Astrocyte of the hippocampus (primary cell): Measurements from ENCODE around the gene C3orf20.
"Not testable (repeated sequence)": the region's sequence is repeated elsewhere in the genome, so short reads cannot be mapped to it uniquely, and the experiment has no call there.

Source experiments
- DNase-seq: peaks from one replicate; pipeline ENCODE4 v3.0.0; 2011; ENCODE audit warnings: low read depth, low spot score

C3orf20 gene

DNA sequence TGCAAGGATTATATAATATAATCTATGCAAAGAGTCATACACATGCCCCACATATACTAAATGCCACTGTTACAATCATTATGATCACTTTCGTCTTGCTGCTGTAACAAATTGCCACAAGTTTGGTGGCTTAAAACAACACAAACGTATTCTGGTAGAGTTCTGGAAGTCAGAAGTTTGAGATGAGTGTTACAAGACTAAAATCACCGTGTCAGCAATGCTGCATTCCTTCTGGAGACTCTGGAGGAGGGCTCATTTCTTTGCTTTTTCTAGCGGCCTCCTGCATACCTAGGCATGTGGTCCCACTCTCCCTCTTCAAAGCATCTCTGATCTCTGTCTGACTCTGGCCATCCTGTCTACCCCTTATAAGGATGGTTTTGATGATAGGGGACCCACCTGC lies 24.7 kb upstream of the C3orf20 start:
- DNase-seq, result no peak

DNA sequence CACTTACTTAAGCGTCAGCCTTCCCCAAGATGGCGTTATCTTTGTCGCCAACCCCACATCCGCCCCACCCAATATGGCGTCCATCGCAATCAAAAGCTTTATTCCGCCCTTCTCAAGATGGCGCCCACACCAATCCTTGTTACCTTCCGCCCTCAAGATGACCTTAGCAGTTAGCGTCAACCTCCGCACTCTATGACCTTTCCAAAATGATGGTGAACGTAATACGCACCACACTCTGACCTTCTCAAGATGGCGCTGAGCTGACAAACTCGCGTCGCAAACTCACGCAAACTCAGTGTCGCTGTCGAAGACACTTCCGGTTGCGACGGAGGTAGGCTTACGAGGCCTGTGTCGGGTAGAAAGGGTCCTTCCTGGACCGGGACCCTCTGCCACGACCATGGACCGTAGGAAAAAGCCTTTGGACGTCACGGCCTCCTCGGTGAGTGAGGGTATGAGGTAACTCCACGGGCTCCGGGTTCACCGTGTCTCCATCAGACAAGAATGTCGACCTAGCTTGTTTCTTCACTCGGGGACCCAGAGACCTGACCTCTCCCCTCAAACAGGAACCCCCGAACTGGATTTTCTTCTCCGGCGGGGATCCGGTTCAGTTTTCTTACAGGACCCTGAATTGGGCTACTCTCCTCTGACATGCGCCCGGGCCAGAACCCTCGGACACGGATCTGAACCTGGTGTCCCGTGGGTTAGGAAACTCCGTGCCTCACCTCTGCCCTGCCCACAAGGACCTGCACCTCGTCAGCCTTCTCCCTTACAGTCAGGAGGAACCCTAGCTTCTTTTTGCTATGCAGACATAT lies 23.3 kb upstream of the C3orf20 start, which contains the start of gene CCDC174:
TSS of gene CCDC174 (plus strand) at position 323 of the 812 bp plus-strand sequence. CDS start at position 398, 75 bp downstream.
- peak; percentile 98 for DNase-seq

DNA sequence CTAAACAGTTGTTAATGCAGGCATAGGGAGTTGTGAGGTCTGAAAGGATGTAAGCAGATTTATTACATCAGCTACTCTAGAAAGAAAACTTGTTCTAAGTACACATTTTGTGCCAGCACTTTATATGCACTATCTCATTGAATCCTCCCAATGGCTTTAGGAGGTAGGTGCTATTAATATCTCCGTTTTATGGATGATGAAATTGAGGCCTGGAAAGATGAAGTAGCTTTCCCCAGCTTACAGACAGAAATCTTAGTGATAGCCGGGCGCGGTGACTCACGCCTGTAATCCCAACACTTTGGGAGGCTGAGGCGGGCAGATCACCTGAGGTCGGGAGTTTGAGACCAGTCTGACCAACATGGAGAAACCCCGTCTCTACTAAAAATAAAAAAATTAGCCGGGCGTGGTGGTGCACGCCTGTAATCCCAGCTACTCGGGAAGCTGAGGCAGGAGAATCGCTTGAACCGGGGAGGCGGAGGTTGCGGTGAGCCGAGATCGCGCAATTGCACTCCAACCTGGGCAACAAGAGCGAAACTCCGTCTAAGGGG lies 22.5 kb upstream of the C3orf20 start:
- DNase-seq, result not testable (repeated sequence)

DNA sequence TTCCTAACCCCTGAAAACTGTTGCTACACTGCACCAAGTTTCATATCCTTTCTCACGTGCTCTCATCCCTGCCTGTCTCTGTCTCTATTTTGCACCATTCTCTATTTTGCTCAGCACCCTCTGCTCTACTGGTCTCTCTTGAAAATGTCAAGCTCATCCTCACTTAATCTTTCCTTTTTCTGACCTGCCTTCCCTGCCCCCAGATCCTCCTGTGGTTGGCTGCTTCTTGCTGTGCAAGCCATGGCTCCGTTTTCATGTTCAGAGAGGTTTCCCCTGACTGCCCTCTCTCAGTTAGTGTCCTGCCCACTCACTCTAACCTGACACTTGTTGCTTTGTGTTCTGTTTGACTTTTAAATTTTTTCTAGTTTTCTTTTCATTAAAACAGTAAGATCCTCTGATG lies 17.4 kb upstream of the C3orf20 start:
- no peak for DNase-seq

DNA sequence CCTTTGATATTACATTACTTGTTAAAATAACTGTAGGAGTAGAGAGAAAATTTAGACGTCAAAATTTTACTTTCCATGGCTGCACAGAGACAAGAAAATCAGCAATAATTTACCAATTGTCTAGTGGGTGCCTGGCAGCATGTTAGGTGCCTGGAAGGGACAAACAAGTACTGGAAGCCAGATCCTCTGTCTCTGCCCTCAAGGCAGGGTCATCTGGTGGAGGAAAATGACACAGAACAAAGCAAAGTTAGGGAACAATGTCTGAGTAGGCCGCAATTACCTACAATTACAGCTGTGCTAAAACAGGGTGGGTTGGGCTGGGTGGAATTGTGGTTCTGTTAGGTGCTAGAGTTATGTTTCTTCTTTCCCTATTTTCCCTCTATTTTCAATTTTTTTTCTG lies 16.0 kb upstream of the C3orf20 start:
- no peak for DNase-seq

DNA sequence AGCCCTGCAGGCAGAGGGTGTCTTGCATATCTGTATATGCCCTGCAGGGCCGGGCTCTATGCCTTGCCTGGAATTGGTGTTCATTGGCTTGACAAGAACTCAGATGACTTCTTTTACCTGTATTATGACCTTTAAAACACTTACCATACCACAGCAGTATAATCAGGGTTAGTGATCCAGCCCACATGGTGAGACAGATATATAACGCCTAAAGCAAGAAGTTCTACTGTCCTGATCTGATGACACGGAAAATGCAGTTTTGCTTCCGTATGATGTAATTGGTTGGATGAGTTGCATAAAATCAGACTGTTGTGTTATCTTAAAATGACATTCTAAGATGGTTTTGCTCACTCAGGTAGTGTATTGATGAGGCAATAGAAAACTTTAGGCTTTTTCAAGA lies 14.0 kb upstream of the C3orf20 start:
- DNase-seq, result no peak

DNA sequence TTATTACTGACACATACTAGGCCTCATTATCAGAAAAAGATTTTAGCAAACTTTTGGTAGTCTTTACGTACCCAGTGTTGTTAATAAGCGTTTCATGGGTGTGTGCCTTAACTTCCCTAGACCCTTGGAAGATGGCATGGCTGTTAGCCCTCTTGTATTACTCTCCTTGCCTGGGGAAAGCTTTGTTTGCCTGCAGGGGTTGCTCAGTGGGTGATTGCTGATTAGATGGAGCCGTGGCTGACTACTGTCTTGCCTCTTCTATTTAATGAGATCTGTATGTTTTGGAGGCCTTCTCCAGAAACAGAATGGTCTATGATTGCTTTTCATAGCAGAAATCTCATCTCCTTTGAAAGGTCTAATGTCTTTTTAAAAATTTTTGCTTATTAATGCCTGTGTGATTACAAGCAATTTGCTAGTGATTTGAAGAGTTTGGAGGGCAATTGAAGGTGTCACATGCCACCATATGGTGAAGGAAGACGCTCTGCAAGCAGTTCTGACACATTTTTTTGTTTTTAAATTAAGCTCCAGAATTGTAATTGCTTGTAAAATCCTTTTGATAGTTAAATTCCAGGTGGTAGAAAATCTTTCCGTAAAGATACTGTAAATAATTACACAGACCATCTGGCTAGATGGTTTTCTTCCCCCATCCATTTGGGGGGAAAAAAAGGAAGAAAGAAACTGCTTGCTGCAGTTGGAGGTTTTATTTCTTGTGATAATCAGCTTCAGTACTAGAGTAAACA lies 11.4 kb upstream of the C3orf20 start:
- DNase-seq, result no peak

DNA sequence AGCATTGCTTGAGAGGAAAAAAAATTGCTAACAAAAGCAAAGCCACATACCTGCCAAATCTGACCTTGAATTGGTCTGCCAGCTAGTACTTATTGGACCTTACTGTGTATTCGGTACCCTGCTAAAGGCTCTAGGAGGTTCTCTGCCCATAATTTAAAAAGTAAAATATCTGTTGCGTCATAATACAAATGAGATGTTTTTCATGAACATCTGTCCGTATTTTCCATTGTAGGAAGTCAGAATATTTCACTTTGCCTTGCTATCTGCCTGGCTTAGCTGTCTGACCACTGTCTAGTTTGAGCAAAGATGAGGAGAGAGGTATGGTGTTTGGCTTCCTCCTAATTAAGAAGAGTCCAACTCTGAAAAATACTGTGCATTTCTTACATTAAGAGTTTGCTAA lies 10.8 kb upstream of the C3orf20 start:
- no peak for DNase-seq

DNA sequence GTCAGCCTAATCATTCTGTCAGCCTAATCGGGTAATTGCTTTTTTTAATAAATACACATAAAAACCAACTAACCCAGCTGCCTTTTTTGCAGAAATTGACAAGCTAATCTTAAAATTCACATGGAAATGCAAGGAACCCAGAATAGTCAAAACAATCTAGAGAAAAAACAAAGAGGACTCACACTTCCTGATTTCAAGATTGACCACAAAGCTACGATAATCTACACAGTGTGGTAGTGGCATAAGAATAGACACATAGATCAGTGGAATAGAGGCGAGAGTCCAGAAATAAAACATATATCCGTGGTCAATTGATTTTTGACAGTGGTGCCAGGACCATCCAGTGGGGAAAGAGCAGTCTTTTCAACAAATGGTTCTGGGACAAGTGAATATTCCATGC lies 2.4 kb upstream of the C3orf20 start:
- no peak for DNase-seq

DNA sequence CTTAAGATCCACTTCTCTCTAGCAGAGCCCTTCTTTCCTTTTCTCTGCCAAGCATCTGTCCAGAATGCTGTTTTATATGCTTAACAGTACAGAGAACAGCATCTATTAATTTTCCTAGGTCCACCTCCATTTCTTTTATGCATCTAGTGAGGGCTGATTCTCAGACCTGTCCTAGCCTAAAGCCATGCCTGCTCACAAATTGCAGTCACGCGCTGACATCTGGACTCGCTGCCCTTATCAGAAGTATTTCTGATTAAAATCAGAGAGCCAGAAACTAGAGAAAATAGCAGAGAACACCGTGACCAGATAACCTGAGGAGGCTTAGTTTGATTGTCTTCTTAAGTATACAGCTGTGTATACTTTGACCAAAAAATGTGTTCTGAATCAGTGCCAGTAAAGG lies 1.9 kb downstream of the C3orf20 start:
- no peak for DNase-seq

DNA sequence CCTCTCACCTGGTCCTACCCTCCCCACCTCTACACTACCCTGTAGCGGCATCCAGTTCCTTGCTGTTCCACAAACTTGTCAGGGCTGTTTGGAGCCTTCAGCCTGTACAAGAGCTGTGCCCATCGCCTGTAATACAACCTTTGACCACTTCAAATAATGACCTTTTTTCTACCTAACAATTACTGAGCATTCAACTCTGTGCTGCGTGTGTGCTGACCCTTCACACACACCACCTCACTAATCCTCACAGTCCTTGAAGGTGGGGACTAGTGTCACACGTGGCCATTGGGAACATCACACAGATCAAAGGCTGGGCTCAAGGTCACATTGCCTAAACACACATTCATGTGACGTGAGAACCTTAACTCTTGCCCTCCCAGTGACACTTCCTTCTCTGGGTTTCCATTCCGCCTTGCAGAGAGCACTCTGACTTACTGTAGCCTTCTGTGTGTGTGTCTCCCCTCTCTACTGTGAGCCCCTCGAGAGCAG lies 3.1 kb downstream of the C3orf20 start:
- DNase-seq, result no peak

DNA sequence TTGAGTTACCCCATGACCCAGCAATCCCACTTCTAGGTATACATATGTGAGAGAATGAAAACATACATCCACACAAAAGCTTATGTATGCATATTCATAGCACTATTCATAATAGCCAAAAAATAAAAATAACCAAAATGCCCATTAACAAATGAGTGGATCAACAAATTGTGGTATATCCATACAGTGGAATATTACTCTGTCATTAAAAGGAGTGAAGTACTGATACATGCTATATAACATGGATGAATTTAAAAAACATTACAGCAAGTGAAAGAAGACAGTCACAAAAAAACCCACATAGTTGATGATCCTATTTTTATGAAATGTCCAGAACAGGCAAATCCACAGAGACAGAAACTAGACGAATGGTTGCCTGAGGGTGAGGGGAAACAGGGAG lies 5.2 kb downstream of the C3orf20 start:
- DNase-seq, result no peak

DNA sequence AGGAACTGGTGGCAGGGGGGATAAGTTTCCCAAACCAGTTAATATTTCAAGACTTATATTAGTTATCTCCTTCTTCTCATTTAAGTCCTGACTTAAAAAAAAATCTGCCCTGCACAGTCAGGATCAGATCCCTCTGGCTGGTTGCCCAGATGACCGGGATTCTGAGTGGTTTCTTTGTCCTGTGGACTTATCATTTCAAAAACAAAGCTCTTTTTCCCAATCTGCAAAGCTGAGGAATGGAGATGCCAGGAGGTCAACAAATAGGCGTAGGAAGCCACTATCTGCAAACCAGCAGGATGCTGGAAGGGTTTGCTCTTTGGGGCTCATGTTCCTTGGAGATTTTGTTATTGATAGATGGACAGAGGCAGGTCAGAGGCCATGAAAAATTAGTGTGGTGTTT lies 5.8 kb downstream of the C3orf20 start:
- DNase-seq, result peak; percentile 37

DNA sequence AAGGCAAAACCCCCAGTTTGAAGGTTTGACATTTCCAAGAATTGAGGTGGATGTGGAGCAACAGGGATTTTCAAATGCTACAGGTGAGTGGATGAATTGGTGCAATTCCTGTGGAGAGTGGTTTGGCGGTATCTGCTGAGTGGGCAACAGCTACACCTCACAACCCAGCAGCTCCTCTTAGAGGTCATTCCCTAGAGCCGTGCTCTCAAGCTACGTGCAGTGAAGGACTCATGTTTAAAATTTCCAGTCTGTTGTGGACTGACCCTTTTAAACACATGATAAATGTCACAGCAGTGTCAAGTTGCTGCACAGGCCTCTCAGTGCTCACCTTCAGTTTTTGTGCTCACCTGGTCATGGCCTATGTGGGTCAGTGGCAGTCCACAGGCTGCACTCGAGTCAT lies 9.5 kb downstream of the C3orf20 start:
- no peak for DNase-seq

DNA sequence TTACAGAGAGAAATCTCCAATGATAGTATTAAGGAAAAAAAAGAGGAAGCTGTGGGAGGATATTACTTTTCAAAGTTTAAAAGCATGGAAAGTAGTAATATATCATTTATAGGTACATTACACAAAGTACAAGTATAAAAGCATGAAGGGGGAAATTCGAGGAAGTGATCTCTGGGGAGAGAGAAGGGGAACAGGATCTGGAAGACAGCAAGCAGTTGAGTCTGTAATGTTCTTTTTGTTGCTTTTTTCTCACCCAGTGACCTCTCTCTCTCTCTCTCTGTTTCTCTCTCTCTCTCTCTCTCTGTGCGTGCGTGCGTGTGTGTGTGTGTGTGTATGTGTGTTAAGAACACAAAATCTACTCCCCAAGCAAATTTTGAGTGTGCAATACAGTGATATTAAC lies 10.2 kb downstream of the C3orf20 start:
- DNase-seq, result no peak

DNA sequence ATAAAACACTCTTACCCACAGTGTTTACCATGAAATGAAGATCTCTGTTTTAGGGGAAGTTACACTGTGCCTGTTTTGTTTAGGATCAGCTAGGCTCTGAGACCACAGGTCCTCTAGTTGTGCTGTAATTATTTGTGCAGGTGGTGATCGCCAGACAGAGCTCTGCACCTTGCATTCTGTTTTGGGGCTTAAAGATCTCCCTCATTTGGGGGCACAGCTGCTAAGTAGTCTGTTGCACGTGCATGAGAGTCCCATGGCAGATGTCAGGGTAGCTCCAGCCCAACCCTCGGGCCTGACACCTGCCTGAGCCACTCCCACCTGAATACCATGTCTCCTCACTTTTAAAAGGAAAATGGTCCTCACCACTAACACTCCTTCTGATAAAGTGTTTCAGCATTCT lies 12.4 kb downstream of the C3orf20 start:
- no peak for DNase-seq

DNA sequence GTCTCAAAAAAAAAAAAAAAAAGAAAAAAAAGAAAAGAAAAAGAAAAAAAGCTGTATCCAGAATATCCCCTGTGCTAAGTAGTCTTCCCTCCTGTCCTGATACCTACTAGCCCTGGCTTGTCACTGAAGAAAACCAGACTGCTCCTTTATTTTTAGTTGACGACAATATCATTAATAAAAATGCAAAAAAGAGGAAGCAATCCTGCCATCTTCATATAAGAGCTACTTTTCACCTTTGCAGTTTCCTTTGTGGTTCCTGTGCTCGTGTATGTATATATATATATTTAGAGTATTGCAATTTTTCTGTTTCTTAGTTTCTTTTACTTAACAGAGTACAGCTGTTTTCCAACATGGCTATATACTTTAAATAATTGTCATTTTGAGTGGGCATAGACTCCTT lies 13.6 kb downstream of the C3orf20 start:
- DNase-seq, result no peak

DNA sequence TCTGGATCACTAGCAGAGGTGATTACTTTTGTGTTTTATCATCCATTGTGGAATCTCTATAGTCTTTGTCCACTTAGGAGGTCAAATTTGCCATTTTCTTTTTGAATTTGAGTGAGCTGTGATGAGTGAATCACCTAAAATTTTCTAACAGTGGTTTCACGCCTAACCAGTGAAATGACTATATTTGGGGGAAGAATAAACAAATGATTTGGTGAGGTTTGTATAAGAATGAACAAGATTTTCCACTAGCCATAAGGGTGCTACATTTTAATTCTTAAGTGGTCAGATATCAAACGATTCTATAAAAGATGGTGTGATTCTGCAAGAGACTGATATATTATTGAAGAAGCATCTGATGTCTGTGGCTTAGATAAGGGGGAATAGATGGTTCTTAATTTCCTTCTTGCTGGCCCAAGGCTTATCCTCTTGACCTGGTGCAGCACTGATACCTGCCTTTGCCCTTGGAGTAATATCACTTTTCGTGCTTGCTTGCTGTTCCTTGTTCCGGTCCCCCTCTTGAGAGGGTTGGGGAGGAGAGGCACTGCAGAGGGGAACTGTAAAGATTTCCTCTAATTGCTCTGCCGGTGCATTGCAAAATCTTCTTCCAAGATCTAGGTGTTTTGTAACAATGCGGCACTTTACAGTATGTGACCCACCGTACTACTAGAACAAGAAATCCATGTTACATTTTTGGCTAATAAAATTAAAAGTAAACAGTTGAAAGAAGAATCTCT lies 14.5 kb downstream of the C3orf20 start:
- DNase-seq, result no peak

DNA sequence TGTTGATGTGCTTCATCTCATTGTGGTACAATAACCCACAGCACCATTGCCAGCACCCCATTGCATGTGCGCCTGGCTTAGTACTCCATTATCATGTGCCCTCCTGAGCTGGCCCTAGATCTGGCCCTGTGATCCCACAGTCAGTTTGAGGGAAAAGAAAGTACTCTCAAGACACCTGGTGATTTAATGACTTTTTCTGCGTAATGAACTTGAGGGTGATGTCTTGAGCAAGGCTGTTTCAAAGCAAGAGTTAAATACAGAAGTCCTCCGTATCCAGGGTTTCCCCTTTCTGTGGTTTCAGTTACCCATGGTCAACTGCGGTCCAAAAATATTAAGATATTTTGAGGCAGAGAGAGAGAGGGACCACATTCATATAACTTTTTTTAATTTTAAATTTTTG lies 16.3 kb downstream of the C3orf20 start:
- no peak for DNase-seq

DNA sequence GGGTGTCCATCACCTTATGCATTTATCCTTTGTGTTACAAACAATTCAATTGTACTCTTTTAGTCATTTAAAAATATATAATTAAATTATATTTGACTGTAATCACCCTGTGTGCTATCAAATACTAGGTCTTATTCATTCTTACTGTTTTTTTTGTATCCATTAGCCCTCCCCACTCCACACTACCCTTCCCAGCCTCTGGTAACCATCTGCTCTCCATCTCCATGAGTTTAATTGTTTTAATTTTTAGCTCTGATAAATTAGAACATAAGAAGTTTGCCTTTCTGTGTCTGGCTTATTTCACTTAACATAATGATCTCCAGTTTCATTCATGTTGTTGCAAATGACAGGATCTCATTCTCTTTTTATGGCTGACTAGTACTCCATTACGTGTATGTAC lies 16.8 kb downstream of the C3orf20 start:
- no peak for DNase-seq

DNA sequence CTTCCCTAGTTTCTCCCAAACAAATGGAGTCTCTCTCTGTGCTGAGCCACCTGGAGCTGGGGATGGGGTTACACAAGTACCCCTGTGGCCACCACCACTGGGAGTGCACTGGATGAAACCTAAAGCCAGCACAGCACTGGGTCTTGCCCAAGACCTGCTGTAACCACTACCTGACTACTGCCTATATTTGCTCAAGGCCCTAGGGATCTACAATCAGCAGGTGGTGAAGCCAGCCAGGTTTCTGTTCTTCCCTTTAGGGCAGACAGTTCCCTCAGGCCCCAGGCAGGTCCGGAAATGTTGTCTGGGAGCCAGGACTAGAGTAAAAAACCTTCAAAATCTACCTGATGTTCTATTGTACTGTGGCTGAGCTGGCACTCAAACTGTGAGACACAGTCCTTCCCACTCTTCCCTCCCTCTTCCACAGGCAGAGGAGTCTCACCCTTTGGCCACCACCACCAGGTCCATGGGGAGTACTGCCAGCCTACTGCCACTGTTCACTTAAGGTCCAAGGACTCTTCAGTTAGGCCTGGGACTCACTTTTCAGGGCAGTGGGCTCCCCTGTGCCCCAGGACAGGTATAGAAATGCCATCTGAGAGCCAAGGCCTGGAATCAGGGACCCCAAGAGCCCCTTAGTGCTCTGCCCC lies 23.8 kb downstream of the C3orf20 start:
- DNase-seq, result no peak
